H1 (cell line): Measurements from ENCODE around the gene ZRANB3. TPM values are rescaled to one million over a fixed set of nuclear protein-coding genes. Genes with fewer than 3 reads are reported as not detected.

ENCODE experiments used
- CTCF ChIA-PET: fragments of 300-600 bp; sonication (Branson Sonifier 250); formaldehyde crosslinking; loops from one replicate; lab custom pipeline; 2021; ENCODE audit not compliant: partially characterized antibody; lab: Charles Lee
- POLR2A ChIA-PET: fragments of 300-600 bp; sonication (Branson Sonifier 250); formaldehyde crosslinking; loops from one replicate; lab custom pipeline; 2021; ENCODE audit warnings: inconsistent platforms; ENCODE audit not compliant: partially characterized antibody; lab: Charles Lee
- DNase-seq, 2 experiments: peaks; one replicate each; pipeline versions ENCODE4 v3.0.0 to v3.0.0-alpha.2; 2010 to 2022; ENCODE audit warnings: low spot score in 2 of 2, low read depth in 1 of 2, mixed read lengths in 1 of 2
- FAIRE-seq: peaks from 2 replicates; lab custom pipeline; 2011; peaks lifted over from hg19 to GRCh38; lab: Jason Lieb, UNC
- H2AFZ ChIP-seq: 2 replicates; pipeline ENCODE4 v1.8.1; 2012; ENCODE audit warnings: low read length, inconsistent platforms
- H2AK5ac ChIP-seq: 2 replicates; pipeline ENCODE4 v1.6.1; 2013; ENCODE audit warnings: low read depth, low read length
- H2BK120ac ChIP-seq: replicated peaks from 2 replicates; pipeline ENCODE3; 2013; ENCODE audit warnings: low read depth, low read length, inconsistent platforms
- H2BK12ac ChIP-seq: 2 replicates; pipeline ENCODE4 v1.6.1; 2013; ENCODE audit warnings: low read depth, low read length
- H2BK15ac ChIP-seq: 2 replicates; pipeline ENCODE4 v1.6.1; 2013; ENCODE audit warnings: low read length
- H2BK20ac ChIP-seq: 2 replicates; pipeline ENCODE4 v1.6.1; 2013; ENCODE audit warnings: low read length
- H2BK5ac ChIP-seq: 2 replicates; pipeline ENCODE4 v1.6.1; 2013; ENCODE audit warnings: low read depth, low read length
- H3K14ac ChIP-seq: 2 replicates; pipeline ENCODE4 v1.6.1; 2013; ENCODE audit warnings: inconsistent platforms; ENCODE audit not compliant: insufficient read length
- H3K18ac ChIP-seq: 2 replicates; pipeline ENCODE4 v1.6.1; 2013; ENCODE audit warnings: low read length; ENCODE audit errors: extremely low read depth
- H3K23ac ChIP-seq: 2 replicates; pipeline ENCODE4 v1.6.1; 2013; ENCODE audit warnings: inconsistent platforms; ENCODE audit not compliant: insufficient read length
- H3K23me2 ChIP-seq: 2 replicates; pipeline ENCODE4 v1.6.1; 2013; ENCODE audit warnings: low read depth, low read length
- H3K27ac ChIP-seq: 2 replicates; pipeline ENCODE4 v1.6.1; 2011; ENCODE audit warnings: low read depth, low read length, inconsistent platforms
- H3K27me3 ChIP-seq, 4 experiments: replicated peaks in 1 of 4; 1 replicate in 1 of 4; 2 replicates in 3 of 4; pipeline versions ENCODE4 v1.6.1 to v1.8.1; 2011 to 2013; ENCODE audit warnings: low read length in 3 of 4, mild to moderate bottlenecking in 3 of 4, inconsistent platforms in 2 of 4, mixed read lengths in 2 of 4, moderate library complexity in 1 of 4; ENCODE audit not compliant: control insufficient read depth in 3 of 4, insufficient read depth in 3 of 4; ENCODE audit errors: extremely low read depth in 1 of 4
- H3K36me3 ChIP-seq, 4 experiments: 2 replicates each; pipeline versions ENCODE4 v1.6.1 to v1.8.1; 2011 to 2013; ENCODE audit warnings: mild to moderate bottlenecking in 4 of 4, low read length in 3 of 4, moderate library complexity in 2 of 4, control low read depth in 1 of 4, inconsistent platforms in 1 of 4; ENCODE audit not compliant: insufficient read depth in 4 of 4, control insufficient read depth in 2 of 4
- H3K4ac ChIP-seq: replicated peaks from 2 replicates; pipeline ENCODE3; 2013; ENCODE audit warnings: low read length, low read depth, mixed read lengths, inconsistent platforms; ENCODE audit not compliant: insufficient read length
- H3K4me1 ChIP-seq, 4 experiments: replicated peaks in 1 of 4; 1 replicate in 1 of 4; 2 replicates in 3 of 4; pipeline versions ENCODE4 v1.6.1 to v1.8.1; 2011 to 2013; ENCODE audit warnings: low read length in 3 of 4, inconsistent platforms in 2 of 4, mixed read lengths in 1 of 4; ENCODE audit not compliant: insufficient read depth in 4 of 4, control insufficient read depth in 3 of 4
- H3K4me2 ChIP-seq, 2 experiments: 2 replicates each; pipeline versions ENCODE4 v1.6.1 to v1.8.1; 2011 to 2013; ENCODE audit warnings: low read depth in 2 of 2, low read length in 2 of 2, control low read depth in 1 of 2, inconsistent platforms in 1 of 2, mild to moderate bottlenecking in 1 of 2; ENCODE audit not compliant: insufficient read depth in 1 of 2
- H3K4me3 ChIP-seq, 4 experiments: fragments of 200-600, 300-600 bp in 1 of 4; sonication (generic), shearing (Covaris generic), sonication (Bioruptor Twin) in 1 of 4; 2 replicates each; pipeline versions ENCODE4 v1.5.1 to v1.8.1; 2011 to 2016; ENCODE audit warnings: low read length in 4 of 4, low read depth in 3 of 4, control low read depth in 2 of 4, inconsistent platforms in 2 of 4, mild to moderate bottlenecking in 2 of 4, mixed read lengths in 1 of 4, moderate library complexity in 1 of 4; ENCODE audit not compliant: insufficient read depth in 2 of 4; ENCODE audit errors: extremely low read depth in 1 of 4
- H3K56ac ChIP-seq: replicated peaks from 2 replicates; pipeline ENCODE3; 2013; ENCODE audit warnings: low read depth, mild to moderate bottlenecking, mixed read lengths, low read length, inconsistent platforms; ENCODE audit not compliant: insufficient read length
- H3K79me1 ChIP-seq: 2 replicates; pipeline ENCODE4 v1.6.1; 2013; ENCODE audit warnings: low read depth, low read length, control low read depth
- H3K79me2 ChIP-seq, 2 experiments: 2 replicates each; pipeline versions ENCODE4 v1.6.1 to v1.8.1; 2012 to 2013; ENCODE audit warnings: low read length in 2 of 2, mild to moderate bottlenecking in 2 of 2, inconsistent platforms in 1 of 2; ENCODE audit not compliant: insufficient read depth in 2 of 2, control insufficient read depth in 1 of 2
- H3K9ac ChIP-seq, 4 experiments: replicated peaks in 1 of 4; 1 replicate in 1 of 4; 2 replicates in 3 of 4; pipeline versions ENCODE4 v1.6.1 to v1.8.1; 2011 to 2013; ENCODE audit warnings: low read depth in 3 of 4, low read length in 3 of 4, control low read depth in 2 of 4, mild to moderate bottlenecking in 2 of 4, moderate library complexity in 2 of 4, inconsistent platforms in 1 of 4; ENCODE audit errors: extremely low read depth in 1 of 4
- H3K9me3 ChIP-seq, 2 experiments: 2 replicates each; pipeline versions ENCODE4 v1.6.1 to v1.8.1; 2012 to 2013; ENCODE audit warnings: mild to moderate bottlenecking in 2 of 2, moderate library complexity in 2 of 2, control low read depth in 1 of 2, inconsistent platforms in 1 of 2, low read depth in 1 of 2, low read length in 1 of 2, mixed read lengths in 1 of 2; ENCODE audit not compliant: insufficient read depth in 2 of 2
- H4K20me1 ChIP-seq, 2 experiments: replicated peaks in 1 of 2; 2 replicates each; pipeline versions ENCODE3 to v1.8.1; 2011 to 2013; ENCODE audit warnings: inconsistent platforms in 2 of 2, low read length in 2 of 2, mild to moderate bottlenecking in 1 of 2; ENCODE audit not compliant: insufficient read depth in 2 of 2, control insufficient read depth in 1 of 2
- H4K5ac ChIP-seq: 2 replicates; pipeline ENCODE4 v1.6.1; 2013; ENCODE audit warnings: low read length, low read depth, mixed read lengths, inconsistent platforms; ENCODE audit not compliant: insufficient read length
- H4K8ac ChIP-seq: 2 replicates; pipeline ENCODE4 v1.8.0; 2013; ENCODE audit warnings: mild to moderate bottlenecking, moderate library complexity, low read length, inconsistent platforms; ENCODE audit not compliant: insufficient read depth; ENCODE audit errors: extremely low read depth
- H4K91ac ChIP-seq: replicated peaks from 2 replicates; pipeline ENCODE3; 2013; ENCODE audit warnings: low read length, mixed read lengths, inconsistent platforms; ENCODE audit not compliant: insufficient read length
- BRCA1 ChIP-seq: IDR thresholded peaks from 2 replicates; pipeline ENCODE4 v1.6.1; 2012; ENCODE audit warnings: low read depth, low read length, improper control_type of control experiment
- KDM4A ChIP-seq: IDR thresholded peaks from one replicate; pipeline ENCODE4 v1.7.1; 2012; ENCODE audit warnings: low read depth, mild to moderate bottlenecking, moderate library complexity, low read length, inconsistent platforms; ENCODE audit not compliant: severe bottlenecking
- KDM5A ChIP-seq: fragments of 200-600 bp; IDR thresholded peaks from 2 replicates; pipeline ENCODE4 v1.7.1; 2012; ENCODE audit warnings: mild to moderate bottlenecking, low read length, inconsistent platforms, mixed read lengths
- SP2 ChIP-seq: IDR thresholded peaks from 2 replicates; pipeline ENCODE4 v1.6.1; 2012; ENCODE audit warnings: mild to moderate bottlenecking, low read length, inconsistent platforms
- WGBS, 2 experiments: shearing (Covaris generic) in 1 of 2; methylation state at CpG; one replicate each; pipeline versions ENCODE4 v1.1.6 to v1.1.7; 2013 to 2015; ENCODE audit warnings: low lambda C conversion rate in 2 of 2, mixed read lengths in 2 of 2, inconsistent platforms in 1 of 2, low coverage in 1 of 2, missing lambda C conversion rate in 1 of 2; ENCODE audit not compliant: insufficient replicate concordance in 2 of 2, insufficient coverage in 1 of 2, insufficient read length in 1 of 2; ENCODE audit errors: extremely low coverage in 1 of 2, missing lambda C conversion rate in 1 of 2; 5-methylcytosine and 5-hydroxymethylcytosine counted together
- polyA plus RNA-seq, 7 experiments: library from polyadenylated mRNA; depleted of rRNA in 3 of 7; stranded (reverse) in 5 of 7; unstranded in 2 of 7; fragments of >200 nt in 5 of 7; fragments of 200-250 nt in 2 of 7; gene quantifications; 1 replicate in 5 of 7; 2 replicates in 1 of 7; 4 replicates in 1 of 7; pipeline versions ENCODE4 v1.2.1 to v1.2.3, GENCODE V29; 2011 to 2013; ENCODE audit warnings: missing spikeins in 2 of 7, mixed read lengths in 2 of 7
- total RNA-seq: library from RNA; stranded (reverse); fragmentation: NEBNext Ultra II Directional; extraction: Animal tissue kit (Norgen Biotek cat#: 25700); gene quantifications from 2 replicates; pipeline ENCODE4 v1.2.1, GENCODE V29; 2021
- TF ChIP-seq, protein P1 (sequence below): IDR thresholded peaks from 2 replicates; pipeline ENCODE4 v1.6.1; 2012; ENCODE audit warnings: inconsistent platforms
- TF ChIP-seq, protein P2 (sequence below): IDR thresholded peaks from 2 replicates; pipeline ENCODE4 v1.6.1; 2011; ENCODE audit warnings: low read depth, mild to moderate bottlenecking, low read length; ENCODE audit not compliant: insufficient read depth

ZRANB3 gene
- total and polyA plus RNA-seq, 2 of the 8 experiments (the other 6 are each of a cell fraction or from before 2014, with no cell fraction given): 4.5 to 19.3 TPM

DNA sequence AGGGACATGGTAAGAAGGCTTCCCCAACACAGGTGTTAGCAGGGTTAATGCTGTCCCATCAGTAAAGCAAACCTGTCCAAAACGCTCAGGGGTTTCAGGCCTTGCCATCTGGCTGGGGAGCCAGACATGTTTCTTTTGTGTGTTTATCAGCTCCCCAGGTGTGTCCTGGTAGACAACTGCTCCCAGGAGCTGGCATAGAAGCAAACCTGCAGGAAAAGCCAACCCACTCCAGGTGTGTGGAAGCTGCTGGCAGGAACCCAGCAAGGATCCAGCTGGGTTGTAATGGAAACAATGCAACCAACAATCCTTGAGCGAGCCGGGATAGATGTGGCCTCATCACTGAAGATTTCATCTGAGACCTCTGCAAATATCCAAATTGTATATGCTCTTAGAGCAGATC lies 355.8 kb downstream of the ZRANB3 start:
- WGBS, 2 experiments: 93% methylated on average over 3 of the region's 3 CpGs; no CpG with 5 or more reads in 1 of the 2 experiments
- FAIRE-seq (no peak), DNase-seq (no peak)
- POLR2A ChIA-PET: interaction anchor here (0.6 to 1.0 kb wide), 2 partner anchors 10 to 19 kb away, joined by 3 read pairs; no protein-coding TSS in a partner anchor
- Histone ChIP-seq H3K79me2 (no peaks in the 10 kb centered on the region), H4K8ac (no peak overlapping the region), H4K5ac (no peak overlapping the region), H3K4me2 (no peak overlapping the region), H2BK15ac (no peak overlapping the region), H3K9me3 (peaks cover 0 to 2% of the 10 kb centered on the region in 2 experiments; a peak in 1 of 4 replicates), H3K56ac (no peak overlapping the region), H3K27me3 (no peaks in the 10 kb centered on the region), H3K18ac (no peak overlapping the region), H2BK120ac (no peak overlapping the region), H3K79me1 (no peaks in the 10 kb centered on the region), H2BK20ac (no peak overlapping the region), H4K91ac (no peak overlapping the region), H3K23me2 (no peaks in the 10 kb centered on the region), H4K20me1 (no peaks in the 10 kb centered on the region), H3K23ac (no peak overlapping the region), H3K14ac (no peak overlapping the region), H3K4me1 (no peaks in the 10 kb centered on the region), H3K4ac (no peak overlapping the region), H3K27ac (no peak overlapping the region), H3K36me3 (peaks cover 0 to 12% (median 6%) of the 10 kb centered on the region in 4 experiments; a peak in 6 of 8 replicates), H3K9ac (no peak overlapping the region), H2BK12ac (no peak overlapping the region), H2AFZ (no peak overlapping the region), H3K4me3 (no peak overlapping the region), H2BK5ac (no peak overlapping the region; the same call in 1 of the 2 replicates), H2AK5ac (no peak overlapping the region)
- CTCF ChIA-PET: no interaction called here
- TF ChIP-seq KDM5A (no peak), SP2 (no peak), BRCA1 (no peak), KDM4A (no peak)
- TF ChIP-seq, protein P1, sequence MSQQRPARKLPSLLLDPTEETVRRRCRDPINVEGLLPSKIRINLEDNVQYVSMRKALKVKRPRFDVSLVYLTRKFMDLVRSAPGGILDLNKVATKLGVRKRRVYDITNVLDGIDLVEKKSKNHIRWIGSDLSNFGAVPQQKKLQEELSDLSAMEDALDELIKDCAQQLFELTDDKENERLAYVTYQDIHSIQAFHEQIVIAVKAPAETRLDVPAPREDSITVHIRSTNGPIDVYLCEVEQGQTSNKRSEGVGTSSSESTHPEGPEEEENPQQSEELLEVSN: no peak
- TF ChIP-seq, protein P2, sequence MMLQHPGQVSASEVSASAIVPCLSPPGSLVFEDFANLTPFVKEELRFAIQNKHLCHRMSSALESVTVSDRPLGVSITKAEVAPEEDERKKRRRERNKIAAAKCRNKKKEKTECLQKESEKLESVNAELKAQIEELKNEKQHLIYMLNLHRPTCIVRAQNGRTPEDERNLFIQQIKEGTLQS: no peak
